Neural progenitor cell (in vitro differentiated cells): ENCODE results near the gene WDR31. TPM values are rescaled to one million over a fixed set of nuclear protein-coding genes. Genes with fewer than 3 reads are reported as not detected.
A peak's percentile ranks its signal among the peaks of the same experiment; 100 is the strongest.

ENCODE experiments used
- DNase-seq: peaks from one replicate; pipeline ENCODE4 v3.0.0-alpha.2; 2016; ENCODE audit warnings: low spot score
- H2AFZ ChIP-seq: fragments of 200-600 bp; sonication (generic); replicated peaks from 2 replicates; pipeline ENCODE4 v1.6.1; 2016; ENCODE audit warnings: antibody characterized with exemption
- H3F3A ChIP-seq: fragments of 200-600 bp; sonication (generic); 2 replicates; pipeline ENCODE4 v1.6.1; 2016; ENCODE audit warnings: antibody characterized with exemption, low read depth
- H3K27ac ChIP-seq: fragments of 200-600 bp; sonication (generic); 2 replicates; pipeline ENCODE4 v1.5.1; 2016; ENCODE audit warnings: mild to moderate bottlenecking
- H3K27me3 ChIP-seq: fragments of 200-600 bp; sonication (generic); 2 replicates; pipeline ENCODE4 v1.6.1; 2016; ENCODE audit warnings: mild to moderate bottlenecking, moderate library complexity
- H3K36me3 ChIP-seq: fragments of 200-600 bp; sonication (generic); 2 replicates; pipeline ENCODE4 v1.5.1; 2016
- H3K4me1 ChIP-seq: fragments of 200-600 bp; sonication (generic); 2 replicates; pipeline ENCODE4 v1.6.1; 2016; ENCODE audit warnings: mixed run types
- H3K4me2 ChIP-seq: fragments of 200-600 bp; sonication (generic); 2 replicates; pipeline ENCODE4 v1.6.1; 2016
- H3K4me3 ChIP-seq: fragments of 200-600 bp; sonication (generic); 2 replicates; pipeline ENCODE4 v1.5.1; 2016
- H3K79me2 ChIP-seq: fragments of 200-600 bp; sonication (generic); 2 replicates; pipeline ENCODE4 v1.6.1; 2016; ENCODE audit warnings: low read depth
- H3K9ac ChIP-seq: fragments of 200-600 bp; sonication (generic); 2 replicates; pipeline ENCODE4 v1.6.1; 2016
- H3K9me3 ChIP-seq: fragments of 200-600 bp; sonication (generic); 2 replicates; pipeline ENCODE4 v1.5.1; 2016; ENCODE audit warnings: low read depth
- H4K20me1 ChIP-seq: fragments of 200-600 bp; sonication (generic); 2 replicates; pipeline ENCODE4 v1.6.1; 2016; ENCODE audit warnings: low read depth
- H3K27ac Mint-ChIP-seq: 3 replicates; pipeline ENCODE4 v1.8.0; 2021; ENCODE audit warnings: mixed read lengths
- H3K27me3 Mint-ChIP-seq: 2 replicates; pipeline ENCODE4 v1.8.0; 2022; ENCODE audit warnings: low read depth, mild to moderate bottlenecking, inconsistent platforms, moderate library complexity, mixed read lengths; ENCODE audit not compliant: insufficient read depth
- H3K36me3 Mint-ChIP-seq: 3 replicates; pipeline ENCODE4 v1.8.0; 2021; ENCODE audit warnings: mixed read lengths
- H3K4me1 Mint-ChIP-seq: 3 replicates; pipeline ENCODE4 v1.8.0; 2021; ENCODE audit warnings: mixed read lengths
- H3K4me3 Mint-ChIP-seq: 3 replicates; pipeline ENCODE4 v1.8.0; 2021; ENCODE audit warnings: mild to moderate bottlenecking, moderate library complexity, mixed read lengths
- H3K9me3 Mint-ChIP-seq: 3 replicates; pipeline ENCODE4 v1.8.0; 2020; ENCODE audit warnings: mixed read lengths
- EZH2 ChIP-seq: fragments of 200-600 bp; sonication (generic); IDR thresholded peaks from 2 replicates; pipeline ENCODE4 v1.6.1; 2017; ENCODE audit warnings: antibody characterized with exemption, mild to moderate bottlenecking, moderate library complexity
- EZH2phosphoT487 ChIP-seq: fragments of 200-600 bp; sonication (generic); IDR thresholded peaks from 2 replicates; pipeline ENCODE4 v1.6.1; 2017; ENCODE audit warnings: antibody characterized with exemption
- total RNA-seq: library from RNA; depleted of rRNA; stranded (reverse); fragments of >200 nt; gene quantifications from 2 replicates; pipeline ENCODE4 v1.2.3, GENCODE V29; 2015; ENCODE audit warnings: low replicate concordance
- TF ChIP-seq, protein P1 (sequence below): fragments of 200-600 bp; sonication (generic); IDR thresholded peaks from 2 replicates; pipeline ENCODE4 v1.5.1; 2017; ENCODE audit warnings: antibody characterized with exemption, mild to moderate bottlenecking

The WDR31 gene
- total RNA-seq, 1 donor from 2014 or later = 3.2 TPM

DNA sequence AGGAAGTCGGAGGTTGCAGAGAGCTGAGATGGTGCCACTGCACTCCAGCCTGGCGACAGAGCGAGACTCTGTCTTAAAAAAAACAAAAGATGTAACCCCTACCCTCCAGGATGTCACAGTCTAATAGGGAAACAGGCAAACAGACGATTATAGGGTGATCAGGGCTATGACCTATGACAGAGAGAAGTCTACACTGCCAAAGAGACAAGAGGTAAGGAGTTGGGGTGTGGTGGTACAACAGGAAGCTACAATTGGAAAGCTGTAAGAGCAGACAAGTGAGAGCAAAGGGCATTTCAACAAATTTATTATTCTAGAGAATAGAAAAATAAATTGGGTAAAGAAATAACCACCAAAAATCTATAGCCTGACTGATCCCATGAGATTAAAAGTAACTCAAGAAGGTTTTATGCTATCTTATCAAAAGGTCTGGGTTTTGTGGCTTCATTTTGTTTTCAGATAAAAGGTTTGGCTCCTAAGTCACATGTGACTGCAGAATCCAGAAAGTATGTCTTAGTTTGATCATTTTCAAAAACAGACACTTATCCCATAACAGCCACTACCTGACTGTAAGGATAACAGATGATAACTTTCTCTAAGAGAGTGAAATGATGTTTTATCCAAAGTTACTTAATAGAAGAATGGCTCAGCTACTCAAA lies 72.0 kb downstream of the WDR31 start:
- Histone ChIP-seq H3K9me3 (no peaks in the 10 kb centered on the region), H3K9ac (no peak overlapping the region), H4K20me1 (no peaks in the 10 kb centered on the region), H3K79me2 (no peaks in the 10 kb centered on the region), H3K4me2 (no peak overlapping the region), H3K4me3 (no peak overlapping the region), H3F3A (no peaks in the 10 kb centered on the region), H3K27ac (no peak overlapping the region), H2AFZ (no peak overlapping the region), H3K4me1 (no peaks in the 10 kb centered on the region), H3K27me3 (no peaks in the 10 kb centered on the region), H3K36me3 (peaks cover 3% of the 10 kb centered on the region)
- H3K27me3 Mint-ChIP-seq = no peaks in the 10 kb centered on the region
- H3K4me1 Mint-ChIP-seq = peaks cover 7% of the 10 kb centered on the region
- peaks cover 27% of the 10 kb centered on the region for H3K36me3 Mint-ChIP-seq
- no peak overlapping the region for H3K27ac Mint-ChIP-seq
- TF ChIP-seq EZH2 (no peak), EZH2phosphoT487 (no peak)
- TF ChIP-seq, protein P1, sequence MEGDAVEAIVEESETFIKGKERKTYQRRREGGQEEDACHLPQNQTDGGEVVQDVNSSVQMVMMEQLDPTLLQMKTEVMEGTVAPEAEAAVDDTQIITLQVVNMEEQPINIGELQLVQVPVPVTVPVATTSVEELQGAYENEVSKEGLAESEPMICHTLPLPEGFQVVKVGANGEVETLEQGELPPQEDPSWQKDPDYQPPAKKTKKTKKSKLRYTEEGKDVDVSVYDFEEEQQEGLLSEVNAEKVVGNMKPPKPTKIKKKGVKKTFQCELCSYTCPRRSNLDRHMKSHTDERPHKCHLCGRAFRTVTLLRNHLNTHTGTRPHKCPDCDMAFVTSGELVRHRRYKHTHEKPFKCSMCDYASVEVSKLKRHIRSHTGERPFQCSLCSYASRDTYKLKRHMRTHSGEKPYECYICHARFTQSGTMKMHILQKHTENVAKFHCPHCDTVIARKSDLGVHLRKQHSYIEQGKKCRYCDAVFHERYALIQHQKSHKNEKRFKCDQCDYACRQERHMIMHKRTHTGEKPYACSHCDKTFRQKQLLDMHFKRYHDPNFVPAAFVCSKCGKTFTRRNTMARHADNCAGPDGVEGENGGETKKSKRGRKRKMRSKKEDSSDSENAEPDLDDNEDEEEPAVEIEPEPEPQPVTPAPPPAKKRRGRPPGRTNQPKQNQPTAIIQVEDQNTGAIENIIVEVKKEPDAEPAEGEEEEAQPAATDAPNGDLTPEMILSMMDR = no peak
- no peaks in the 10 kb centered on the region for H3K9me3 Mint-ChIP-seq
- DNase-seq = no peak
- no peak overlapping the region for H3K4me3 Mint-ChIP-seq

DNA sequence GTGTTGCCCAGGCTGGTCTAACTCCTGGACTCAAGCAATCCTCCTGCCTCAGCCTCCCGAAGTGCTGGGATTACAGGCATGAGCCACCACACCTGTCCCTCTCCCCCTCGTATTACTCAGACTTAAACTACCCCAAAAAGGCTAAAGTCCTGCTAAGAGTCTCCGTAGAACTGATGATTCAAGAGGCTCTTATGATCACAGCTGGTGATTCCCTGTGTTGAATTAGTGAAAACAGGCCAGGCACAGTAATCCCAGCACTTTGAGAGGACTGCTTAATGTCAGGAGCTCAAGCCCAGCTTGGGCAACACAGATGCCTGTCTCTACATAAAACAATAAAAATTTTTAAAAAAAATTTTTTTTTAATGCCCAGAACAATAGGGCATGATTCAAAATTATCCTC lies 73.9 kb downstream of the WDR31 start:
- DNase-seq = no peak
- H3K4me1 Mint-ChIP-seq = peaks cover 7% of the 10 kb centered on the region
- Histone ChIP-seq H3K4me2 (no peak overlapping the region), H3F3A (no peaks in the 10 kb centered on the region), H3K27me3 (no peaks in the 10 kb centered on the region), H2AFZ (no peak overlapping the region), H3K79me2 (no peaks in the 10 kb centered on the region), H3K9me3 (no peaks in the 10 kb centered on the region), H3K27ac (peak overlapping the region; percentile 37), H3K4me3 (no peak overlapping the region), H3K9ac (no peak overlapping the region), H4K20me1 (no peaks in the 10 kb centered on the region), H3K36me3 (no peaks in the 10 kb centered on the region), H3K4me1 (no peaks in the 10 kb centered on the region)
- H3K9me3 Mint-ChIP-seq = no peaks in the 10 kb centered on the region
- peaks cover 29% of the 10 kb centered on the region for H3K36me3 Mint-ChIP-seq
- no peak overlapping the region for H3K27ac Mint-ChIP-seq
- H3K4me3 Mint-ChIP-seq = no peak overlapping the region
- H3K27me3 Mint-ChIP-seq = no peaks in the 10 kb centered on the region
- TF ChIP-seq EZH2 (no peak), EZH2phosphoT487 (no peak)
- TF ChIP-seq, protein P1 = no peak

Other genes with a start within 250 kb of the WDR31 start
- 0.34 and 1.7 TPM in 2 replicates for gene SLC31A2, start 189.3 kb downstream of the WDR31 start, total RNA-seq
- 18.6 and 25.5 TPM in 2 replicates for gene FKBP15, start 119.0 kb downstream of the WDR31 start, total RNA-seq
- 22.1 and 26.0 TPM in 2 replicates for gene SLC31A1, start 118.7 kb downstream of the WDR31 start, total RNA-seq
- 45.6 and 94.4 TPM in 2 replicates for gene CDC26, start 64.7 kb downstream of the WDR31 start, total RNA-seq
- gene PRPF4, start 64.6 kb downstream of the WDR31 start, total RNA-seq = 28.2 and 34.0 TPM in 2 replicates
- 0.09 and 0.28 TPM in 2 replicates for gene RNF183, start 36.9 kb downstream of the WDR31 start, total RNA-seq
- 0.25 and 0.58 TPM in 2 replicates for gene BSPRY, start 9.3 kb upstream of the WDR31 start, total RNA-seq
- 9.8 and 18.0 TPM in 2 replicates for gene HDHD3, start 36.7 kb upstream of the WDR31 start, total RNA-seq
- gene ALAD, start 61.0 kb upstream of the WDR31 start, total RNA-seq = 17.4 and 20.8 TPM in 2 replicates
- gene POLE3, start 70.4 kb upstream of the WDR31 start, total RNA-seq = 48.2 and 57.8 TPM in 2 replicates
- gene C9orf43, start 70.5 kb upstream of the WDR31 start, total RNA-seq = 0.50 and 1.3 TPM in 2 replicates
- 30.3 and 39.9 TPM in 2 replicates for gene RGS3, start 123.5 kb upstream of the WDR31 start, total RNA-seq